Measurements from ENCODE around the gene SNPH.

The SNPH gene

GRCh38 chr20:1313236-1313964 is 47.3 kb downstream of the SNPH start:
- H3K27ac Mint-ChIP-seq, result peak overlapping the region; percentile 12 to 87 (median 66)
- H3K4me3 Mint-ChIP-seq, result peak overlapping the region; percentile 9 to 36 (median 17)
- H3K4me1 Mint-ChIP-seq, result peaks cover 6% of the 10 kb centered on the region
- H3K9me3 Mint-ChIP-seq, result no peaks in the 10 kb centered on the region
- H3K36me3 Mint-ChIP-seq (ENCODE audit: low read depth), result no peaks in the 10 kb centered on the region
- H3K27me3 Mint-ChIP-seq (ENCODE audit: low read depth), result peaks cover 4% of the 10 kb centered on the region
- peak; percentile 94 to 99 (median 98) for TF ChIP-seq CTCF (IDR thresholded peaks at IDR 0.05; ENCODE audit: unreplicated experiment in 3 of 3)

GRCh38 chr20:1315804-1316203 is 49.7 kb downstream of the SNPH start:
- Mint-ChIP-seq H3K36me3 (ENCODE audit: low read depth) (no peaks in the 10 kb centered on the region), H3K9me3 (no peaks in the 10 kb centered on the region), H3K4me3 (no peak overlapping the region), H3K27me3 (ENCODE audit: low read depth) (peaks cover 4% of the 10 kb centered on the region), H3K27ac (no peak overlapping the region), H3K4me1 (peaks cover 6% of the 10 kb centered on the region)
- TF ChIP-seq CTCF (IDR thresholded peaks at IDR 0.05; ENCODE audit: unreplicated experiment in 3 of 3), result no peak

GRCh38 chr20:1317545-1318255 is 51.6 kb downstream of the SNPH start:
- Mint-ChIP-seq H3K27me3 (ENCODE audit: low read depth) (peaks cover 4% of the 10 kb centered on the region), H3K9me3 (no peaks in the 10 kb centered on the region), H3K4me3 (no peak overlapping the region), H3K4me1 (peaks cover 6% of the 10 kb centered on the region), H3K36me3 (ENCODE audit: low read depth) (no peaks in the 10 kb centered on the region), H3K27ac (no peak overlapping the region)
- TF ChIP-seq CTCF (IDR thresholded peaks at IDR 0.05; ENCODE audit: unreplicated experiment in 3 of 3), result no peak

- Mint-ChIP-seq H3K4me1 (peaks cover under 1% of the 10 kb centered on the region), H3K36me3 (ENCODE audit: low read depth) (no peaks in the 10 kb centered on the region), H3K27me3 (ENCODE audit: low read depth) (peaks cover 4% of the 10 kb centered on the region), H3K4me3 (no peak overlapping the region), H3K27ac (no peak overlapping the region), H3K9me3 (no peaks in the 10 kb centered on the region)
- TF ChIP-seq CTCF (IDR thresholded peaks at IDR 0.05; ENCODE audit: unreplicated experiment in 3 of 3), result no peak
Observed at GRCh38 chr20:1319051-1319450, 53.0 kb downstream of the SNPH start.

- no peak for TF ChIP-seq CTCF (IDR thresholded peaks at IDR 0.05; ENCODE audit: unreplicated experiment in 3 of 3)
- no peak overlapping the region for H3K27ac Mint-ChIP-seq
- H3K4me3 Mint-ChIP-seq, result no peak overlapping the region
- no peaks in the 10 kb centered on the region for H3K9me3 Mint-ChIP-seq
- no peaks in the 10 kb centered on the region for H3K4me1 Mint-ChIP-seq
- H3K27me3 Mint-ChIP-seq (ENCODE audit: low read depth), result peaks cover 2% of the 10 kb centered on the region
- H3K36me3 Mint-ChIP-seq (ENCODE audit: low read depth), result no peaks in the 10 kb centered on the region
Observed at GRCh38 chr20:1319462-1319861, 53.4 kb downstream of the SNPH start.

Measured in nephron (organoid).